Right renal pelvis (tissue), 4 donors: ENCODE measurements around the gene TXNDC2. TPM values are rescaled to one million over a fixed set of nuclear protein-coding genes. Genes with fewer than 3 reads are reported as not detected.
"Not testable (repeated sequence)": the region's sequence is repeated elsewhere in the genome, so short reads cannot be mapped to it uniquely, and the experiment has no call there.

Experiments used
- DNase-seq, 4 donors: peaks; one replicate each; pipeline ENCODE4 v3.0.0-alpha.2; 2013; ENCODE audit warnings: low read depth in 4 of 4, low spot score in 3 of 4, missing footprints in 1 of 4
- polyA plus RNA-seq, 4 donors: library from polyadenylated mRNA; unstranded; fragments of 120-200 nt; gene quantifications; one replicate each; pipeline ENCODE4 v1.2.1, GENCODE V29; 2013; ENCODE audit not compliant: insufficient read length in 4 of 4

TXNDC2 gene
- polyA plus RNA-seq, 4 donors = 0.05 to 0.14 (median 0.10) TPM; not detected in 1

- no peak for DNase-seq
Measured at GRCh38 chr18:9878095-9878494, 7.7 kb upstream of the TXNDC2 start.

DNA sequence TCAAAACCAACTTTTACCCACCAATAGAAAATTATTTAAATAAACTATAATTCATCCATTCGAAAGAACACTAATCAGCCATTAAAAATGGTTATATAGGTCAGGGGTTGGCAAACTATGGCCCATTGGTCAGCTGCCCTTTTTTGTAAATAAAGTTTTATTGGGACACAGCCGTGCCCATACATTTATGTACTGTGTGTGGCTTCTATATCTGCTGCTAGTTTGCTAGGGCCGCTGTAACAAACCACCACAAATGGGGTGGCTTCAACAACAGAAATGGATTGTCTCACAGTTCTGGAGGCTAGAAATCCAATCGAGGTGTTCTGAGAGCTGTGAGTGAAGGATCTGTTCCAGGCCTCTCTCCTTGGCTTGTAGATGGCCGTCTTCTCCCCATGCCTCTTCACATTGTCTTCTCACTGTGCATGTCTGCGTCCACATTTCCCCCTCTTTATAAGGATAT is 7.0 kb upstream of the TXNDC2 start:
- no peak for DNase-seq

- no peak for DNase-seq
Measured at GRCh38 chr18:9884090-9884489, 1.7 kb upstream of the TXNDC2 start.

DNA sequence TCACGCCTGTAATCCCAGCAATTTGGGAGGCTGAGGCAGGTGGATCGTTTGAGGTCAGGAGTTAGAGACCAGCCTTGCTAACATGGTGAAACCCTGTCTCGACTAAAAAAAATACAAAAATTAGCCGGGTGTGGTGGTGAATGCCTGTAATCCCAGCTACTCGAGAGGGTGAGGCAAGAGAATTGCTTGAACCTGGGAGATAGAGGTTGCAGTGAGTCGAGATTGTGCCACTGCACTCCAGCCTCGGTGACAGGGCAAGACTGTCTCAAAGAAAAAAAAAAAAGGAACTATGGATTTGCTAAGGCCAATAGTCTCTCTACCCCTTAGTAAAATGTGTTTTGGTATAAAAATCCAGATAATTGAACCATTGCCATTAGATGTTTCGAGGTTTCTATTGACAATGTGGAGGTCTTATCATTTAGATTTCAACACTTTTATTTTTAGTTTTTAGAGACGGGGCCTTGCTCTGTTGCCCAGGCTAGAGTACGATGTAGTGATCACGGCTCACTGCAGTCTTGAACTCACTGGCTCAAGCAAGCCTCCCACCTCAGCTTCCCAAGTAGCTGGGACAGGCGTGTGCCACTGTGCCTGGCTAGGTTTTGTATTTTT is 1.1 kb upstream of the TXNDC2 start:
- DNase-seq = no peak

GRCh38 chr18:9886005-9886348 is 204 bp downstream of the TXNDC2 start:
- no peak for DNase-seq

- no peak for DNase-seq
Measured at GRCh38 chr18:9887992-9888391, 2.2 kb downstream of the TXNDC2 start.

GRCh38 chr18:9890196-9890595 is 4.4 kb downstream of the TXNDC2 start:
- DNase-seq = no peak

GRCh38 chr18:9890957-9891356 is 5.2 kb downstream of the TXNDC2 start:
- no peak for DNase-seq

- DNase-seq = not testable (repeated sequence)
Measured at GRCh38 chr18:9891515-9891914, 5.7 kb downstream of the TXNDC2 start.

- no peak for DNase-seq
Measured at GRCh38 chr18:9894454-9895068, 8.8 kb downstream of the TXNDC2 start.

DNA sequence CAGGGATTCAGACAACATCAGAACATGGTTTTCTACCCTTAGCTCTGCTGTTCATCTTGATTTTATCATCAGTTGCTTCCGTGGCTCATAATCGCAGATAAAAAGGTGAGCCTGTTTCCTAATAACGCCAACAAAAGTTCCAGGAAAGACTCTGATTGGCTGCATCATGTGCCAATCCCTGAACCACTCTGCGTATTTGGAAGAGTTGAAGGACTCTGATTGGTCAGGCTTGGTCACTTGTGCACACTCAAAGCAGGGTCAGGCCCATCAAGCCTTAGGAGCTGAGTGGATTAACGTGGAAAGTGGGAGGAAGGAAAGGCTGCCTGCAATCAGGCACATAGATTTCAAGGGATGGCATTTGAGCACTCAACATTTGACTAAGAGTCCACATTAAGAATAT is 11.4 kb downstream of the TXNDC2 start:
- no peak for DNase-seq

DNA sequence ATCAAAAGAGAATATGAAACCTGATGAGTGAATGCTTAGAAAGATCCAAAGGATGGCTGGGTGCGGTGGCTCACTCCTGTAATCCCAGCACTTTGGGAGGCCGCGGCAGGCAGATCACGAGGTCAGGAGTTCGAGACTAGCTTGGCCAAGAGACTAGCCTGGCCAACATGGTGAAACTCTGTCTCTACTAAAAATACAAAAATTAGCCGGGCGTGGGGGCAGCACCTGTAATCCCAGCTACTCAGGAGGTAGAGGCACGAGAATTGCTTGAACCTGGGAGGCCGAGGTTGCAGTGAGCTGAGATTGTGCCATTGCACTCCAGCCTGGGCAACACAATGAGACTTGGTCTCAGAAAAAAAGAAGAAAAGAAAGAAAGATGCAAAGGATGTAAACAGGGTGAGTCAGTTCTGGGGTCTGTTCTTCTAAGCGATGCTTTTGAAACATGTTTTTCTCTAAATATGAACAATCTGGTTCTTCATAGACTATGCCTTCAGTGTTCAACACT is 12.1 kb downstream of the TXNDC2 start:
- DNase-seq = not testable (repeated sequence)

DNA sequence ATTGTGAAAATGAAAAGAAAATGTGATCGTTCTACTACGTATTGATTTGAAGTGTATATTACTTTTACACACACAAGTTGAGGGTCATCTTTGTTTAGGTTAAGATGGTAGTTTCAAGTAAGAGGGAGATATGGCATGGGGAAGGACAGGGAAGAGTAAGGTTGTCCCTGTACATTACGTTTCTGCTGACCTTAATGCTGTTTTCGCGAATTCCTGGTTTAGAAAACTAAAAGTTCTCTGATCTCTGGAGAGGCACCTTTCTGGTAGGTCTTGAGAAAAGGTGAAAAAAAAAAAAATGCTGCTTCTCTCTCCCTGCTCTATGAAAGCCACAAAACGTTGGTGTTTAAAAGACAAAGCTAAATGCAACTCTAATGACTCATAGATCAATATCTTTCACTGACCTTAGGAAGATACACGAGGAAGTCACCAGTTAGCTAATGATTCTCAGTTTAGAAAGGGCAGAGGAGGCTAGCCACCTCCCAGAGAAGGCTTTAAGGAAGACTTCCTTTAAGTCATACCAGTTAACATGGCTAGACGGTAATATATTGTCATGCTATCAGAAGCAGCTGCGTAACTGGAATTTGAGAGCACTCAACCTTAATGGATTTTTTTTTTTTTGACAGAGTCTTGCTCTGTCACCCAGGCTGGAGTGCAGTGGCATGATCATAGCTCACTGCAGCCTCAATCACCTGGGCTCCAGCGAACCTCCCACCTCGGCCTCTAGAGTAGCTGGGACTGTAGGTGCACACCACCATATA is 13.2 kb downstream of the TXNDC2 start:
- no peak for DNase-seq

DNA sequence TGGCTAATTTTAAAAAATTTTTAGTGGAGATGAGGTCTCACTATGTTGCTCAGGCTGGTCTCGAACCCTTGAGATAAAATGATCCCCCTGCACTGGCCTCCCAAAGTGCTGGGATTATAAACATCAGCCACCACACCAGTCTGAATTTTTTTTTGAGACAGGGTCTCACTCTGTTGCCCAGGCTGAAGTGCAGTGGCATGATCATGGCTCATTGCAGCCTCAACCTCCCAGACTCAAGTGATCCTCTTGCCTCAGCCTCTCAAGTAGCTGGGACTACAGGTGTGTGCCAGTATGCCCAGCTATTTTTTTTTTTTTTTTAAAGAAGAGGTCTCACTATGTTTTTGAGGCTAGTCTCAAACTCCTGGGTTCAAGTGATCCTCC is 13.8 kb downstream of the TXNDC2 start:
- not testable (repeated sequence) for DNase-seq

GRCh38 chr18:9900699-9901098 is 14.9 kb downstream of the TXNDC2 start:
- no peak for DNase-seq

- no peak for DNase-seq
Measured at GRCh38 chr18:9901377-9901776, 15.6 kb downstream of the TXNDC2 start.

DNA sequence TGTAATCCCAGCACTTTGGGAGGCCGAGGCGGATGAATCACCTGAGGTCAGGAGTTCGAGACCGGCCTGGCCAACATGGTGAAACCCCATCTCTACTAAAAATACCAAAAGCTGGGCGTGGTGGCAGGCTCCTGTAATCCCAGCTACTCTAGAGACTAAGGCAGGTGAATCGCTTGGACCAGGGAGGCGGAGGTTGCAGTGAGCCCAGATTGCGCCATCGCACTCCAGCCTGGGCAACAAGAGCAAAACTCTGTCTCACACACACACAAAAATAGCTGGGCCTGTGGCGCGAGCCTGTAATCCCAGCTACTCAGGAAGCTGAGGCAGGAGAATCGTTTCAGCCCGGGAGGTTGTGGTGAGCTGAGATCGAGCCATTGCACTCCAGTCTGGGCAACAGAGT is 16.5 kb downstream of the TXNDC2 start:
- not testable (repeated sequence) for DNase-seq

DNA sequence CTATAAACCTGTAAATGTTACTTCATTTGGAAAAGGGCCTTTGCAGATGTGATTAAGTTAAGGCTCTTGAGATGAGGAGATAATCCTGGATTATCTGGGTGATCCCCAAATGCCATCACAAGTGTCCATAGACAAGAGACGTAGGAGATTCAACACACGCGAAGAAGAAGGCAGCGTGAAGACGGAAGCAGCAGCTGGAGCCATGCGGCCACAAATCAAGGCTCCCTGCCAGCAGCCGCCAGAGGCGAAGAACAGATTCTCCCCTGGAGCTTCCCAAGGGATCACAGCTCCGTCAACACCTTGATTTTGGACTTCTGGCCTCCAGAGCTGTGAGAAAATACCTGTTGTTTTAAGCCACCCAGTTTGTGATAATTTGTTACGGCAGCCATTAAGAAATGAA is 17.1 kb downstream of the TXNDC2 start:
- DNase-seq = no peak

DNA sequence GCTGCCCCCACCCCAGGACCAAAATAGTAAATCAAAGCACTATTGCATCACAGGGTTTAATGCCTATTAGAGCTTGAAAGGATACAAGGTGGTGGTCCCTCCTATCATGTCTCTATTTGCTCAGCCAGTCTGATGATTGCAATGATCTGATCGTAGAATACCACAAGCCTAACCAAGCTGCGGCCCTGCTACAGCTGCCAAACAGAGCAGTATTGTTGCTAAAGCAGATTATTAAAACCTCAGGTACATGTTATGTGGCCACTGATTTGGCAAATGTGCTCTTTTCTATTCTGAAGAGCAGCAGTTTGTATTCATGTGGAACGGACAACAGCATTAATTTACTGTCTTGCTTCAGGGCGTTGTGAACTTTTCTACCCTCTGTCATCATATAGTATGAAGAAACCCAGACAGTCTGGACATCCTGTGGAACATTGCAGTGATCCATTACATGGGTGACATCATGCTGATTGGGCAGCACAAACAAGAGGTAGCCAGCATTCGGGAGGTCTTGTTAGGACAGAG is 19.7 kb downstream of the TXNDC2 start:
- DNase-seq = no peak

DNA sequence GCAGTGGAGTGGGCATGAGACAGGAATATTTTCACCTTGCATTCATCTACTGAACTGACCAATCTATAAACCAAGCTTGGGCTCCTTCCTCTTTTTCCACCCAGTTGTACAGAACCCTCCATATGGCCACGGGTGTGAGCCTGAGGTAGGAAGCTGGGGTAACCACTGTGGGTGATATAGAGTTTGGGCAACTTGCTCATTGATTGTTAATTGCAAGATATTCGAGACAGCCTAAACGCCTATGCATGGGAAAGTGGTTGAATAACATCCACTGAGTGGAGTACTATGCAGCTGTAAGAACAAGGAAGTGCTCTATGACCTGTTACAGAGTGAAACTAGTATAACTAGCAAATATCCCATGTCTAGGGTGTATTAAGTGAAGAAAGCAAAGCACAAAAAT is 20.7 kb downstream of the TXNDC2 start:
- no peak for DNase-seq

DNA sequence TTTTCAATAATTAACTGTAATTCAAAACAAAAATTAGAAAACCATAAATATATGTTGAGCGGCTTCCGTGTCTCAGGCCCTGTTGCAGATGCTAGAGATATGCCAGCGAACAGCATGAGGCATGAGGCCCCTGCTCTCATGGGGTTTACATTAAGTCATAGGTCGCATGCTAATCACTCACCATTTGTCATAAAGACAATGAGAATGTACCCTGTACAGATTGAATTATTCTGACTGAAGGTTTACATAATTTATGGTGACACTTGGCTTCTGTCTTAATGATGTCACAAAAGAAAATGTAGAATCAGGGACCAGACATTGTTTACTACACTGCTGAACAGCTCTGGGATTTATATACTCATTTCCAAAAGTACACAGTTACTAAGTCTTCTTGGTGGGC is 22.1 kb downstream of the TXNDC2 start:
- DNase-seq = no peak

DNA sequence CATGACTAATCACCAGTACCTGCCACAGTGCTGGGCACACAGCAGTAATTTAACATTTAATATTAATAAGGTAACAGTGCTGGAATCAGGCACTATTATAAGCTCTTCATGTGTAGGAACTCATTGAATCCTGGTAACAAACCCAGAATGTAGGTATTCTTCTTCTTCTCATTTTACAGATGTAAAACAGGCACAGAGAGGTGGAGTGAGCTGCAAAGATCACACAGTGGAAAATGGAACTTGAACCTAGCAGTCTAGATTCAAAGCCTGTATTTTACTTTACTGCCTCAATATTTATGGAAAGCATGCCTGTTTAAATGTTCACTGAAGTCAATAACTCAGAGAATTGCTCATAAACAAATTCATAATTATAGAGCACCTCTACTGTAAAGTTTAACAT is 24.3 kb downstream of the TXNDC2 start:
- DNase-seq = no peak
